Adrenal gland (tissue), 5 donors: ENCODE results near the gene GPR146.

Experiments
- CTCF ChIP-seq, 6 experiments: fragments of 450-650 bp in 4 of 6; fragments of 200-600 bp in 2 of 6; sonication (generic) in 1 of 6; IDR thresholded peaks; 1 replicate in 5 of 6; 2 replicates in 1 of 6; pipeline versions ENCODE4 v1.5.1 to v1.8.0; 2016 to 2021; ENCODE audit warnings: antibody characterized with exemption in 6 of 6, mild to moderate bottlenecking in 2 of 6, moderate library complexity in 1 of 6
- POLR2A ChIP-seq, 2 donors: fragments of 450-650 bp; IDR thresholded peaks; one replicate each; pipeline ENCODE4 v1.6.1; 2017; ENCODE audit warnings: antibody characterized with exemption in 2 of 2, mild to moderate bottlenecking in 2 of 2, moderate library complexity in 1 of 2
- donor health status: DM: no; HTN: no; CAD: no.

- TF ChIP-seq CTCF (IDR thresholded peaks at IDR 0.05) (no peak), POLR2A (IDR thresholded peaks at IDR 0.05) (no peak)
Observed at GRCh38 chr7:1079546-1079945, 35.2 kb downstream of the GPR146 start.
